Panc1 (cell line): ENCODE results near the gene PRKACB. TPM values are rescaled to one million over a fixed set of nuclear protein-coding genes. Genes with fewer than 3 reads are reported as not detected.

Experiments used
- ATAC-seq: fragments of 200-7000 bp; cut with Tn5 transposase; 2 replicates; pipeline ENCODE4 v1.9.1; 2020; ENCODE audit warnings: mild to moderate bottlenecking, moderate library complexity
- BruUV-seq: library from RNA; stranded (reverse); fragments of 400-500 nt; replicated peaks from 2 replicates; lab custom pipeline; 2021; lab: Mats Ljungman, UMichigan
- CTCF ChIA-PET: fragments of 300-600 bp; sonication (Branson Sonifier 250); formaldehyde crosslinking; loops from one replicate; lab custom pipeline; 2022; ENCODE audit warnings: antibody characterized with exemption; lab: Charles Lee
- POLR2A ChIA-PET: fragments of 300-600 bp; sonication (Branson Sonifier 250); formaldehyde crosslinking; loops from one replicate; lab custom pipeline; 2022; ENCODE audit warnings: antibody characterized with exemption; lab: Charles Lee
- DNase-seq: peaks from one replicate; pipeline ENCODE4 v3.0.0-alpha.2; 2010; ENCODE audit warnings: low read depth, low spot score
- H3K27ac ChIP-seq: 2 replicates; pipeline ENCODE4 v1.5.1; 2011; ENCODE audit warnings: mild to moderate bottlenecking, low read length, inconsistent platforms
- H3K27me3 ChIP-seq: fragments of 200-500 bp; sonication (Bioruptor generic); 2 replicates; pipeline ENCODE4 v1.6.0; 2014; ENCODE audit warnings: low read length, inconsistent platforms; ENCODE audit not compliant: control insufficient read depth, insufficient read depth
- H3K36me3 ChIP-seq: fragments of 200-500 bp; sonication (Bioruptor generic); 2 replicates; pipeline ENCODE4 v1.5.1; 2014; ENCODE audit warnings: inconsistent platforms, mild to moderate bottlenecking, low read length, moderate library complexity; ENCODE audit not compliant: control insufficient read depth, insufficient read depth
- H3K4me1 ChIP-seq: 2 replicates; pipeline ENCODE4 v1.5.1; 2011; ENCODE audit warnings: inconsistent platforms, mild to moderate bottlenecking, low read length, moderate library complexity; ENCODE audit not compliant: control insufficient read depth, insufficient read depth
- H3K4me3 ChIP-seq, 2 experiments: 2 replicates each; pipeline ENCODE4 v1.5.1; 2011 to 2012; ENCODE audit warnings: low read depth in 2 of 2, low read length in 2 of 2, mild to moderate bottlenecking in 2 of 2, inconsistent platforms in 1 of 2, moderate library complexity in 1 of 2
- H3K9me3 ChIP-seq: fragments of 200-500 bp; sonication (Bioruptor generic); 2 replicates; pipeline ENCODE4 v1.5.1; 2014; ENCODE audit warnings: low read depth, mild to moderate bottlenecking, inconsistent platforms, low read length, moderate library complexity; ENCODE audit not compliant: control insufficient read depth, insufficient read depth
- POLR2AphosphoS5 ChIP-seq: IDR thresholded peaks from 2 replicates; pipeline ENCODE4 v1.6.1; 2012; ENCODE audit warnings: mild to moderate bottlenecking, low read depth, low read length, moderate library complexity
- SIN3A ChIP-seq: IDR thresholded peaks from 2 replicates; pipeline ENCODE4 v1.6.1; 2012; ENCODE audit warnings: low read depth, mild to moderate bottlenecking, low read length, moderate library complexity, borderline replicate concordance; ENCODE audit not compliant: insufficient read depth
- TCF7L2 ChIP-seq: IDR thresholded peaks from 2 replicates; pipeline ENCODE4 v1.6.1; 2011; ENCODE audit warnings: mild to moderate bottlenecking, low read depth, low read length, inconsistent platforms
- in situ Hi-C: cut with HindIII; loops from 2 replicates; pipeline ENCODE4 v1.10.0; 2016; ENCODE audit warnings: low sequenced_read_pairs, low pct_unique_long_range_greater_than_20kb
- intact Hi-C: fragments of 100-400 bp; cut with micrococcal nuclease; formaldehyde crosslinking; loops from one replicate; pipeline ENCODE4 v1.10.0; 2022; ENCODE audit not compliant: unreplicated experiment
- total RNA-seq: library from RNA; stranded (reverse); gene quantifications from one replicate; pipeline ENCODE4 v1.2.1, GENCODE V29; 2021; ENCODE audit not compliant: unreplicated experiment
- TF ChIP-seq, protein P1 (sequence below): fragments of 450-650 bp; IDR thresholded peaks from 2 replicates; pipeline ENCODE4 v1.5.1; 2017; ENCODE audit warnings: mild to moderate bottlenecking
- TF ChIP-seq, protein P2 (sequence below), 2 experiments: IDR thresholded peaks; 2 replicates each; pipeline ENCODE4 v1.6.1; 2011 to 2012; ENCODE audit warnings: low read depth in 2 of 2, control low read depth in 1 of 2, low read length in 1 of 2, mild to moderate bottlenecking in 1 of 2, moderate library complexity in 1 of 2; ENCODE audit not compliant: insufficient read depth in 1 of 2

The PRKACB gene
- total RNA-seq, 1 experiment from 2014 or later: 54.9 TPM

DNA sequence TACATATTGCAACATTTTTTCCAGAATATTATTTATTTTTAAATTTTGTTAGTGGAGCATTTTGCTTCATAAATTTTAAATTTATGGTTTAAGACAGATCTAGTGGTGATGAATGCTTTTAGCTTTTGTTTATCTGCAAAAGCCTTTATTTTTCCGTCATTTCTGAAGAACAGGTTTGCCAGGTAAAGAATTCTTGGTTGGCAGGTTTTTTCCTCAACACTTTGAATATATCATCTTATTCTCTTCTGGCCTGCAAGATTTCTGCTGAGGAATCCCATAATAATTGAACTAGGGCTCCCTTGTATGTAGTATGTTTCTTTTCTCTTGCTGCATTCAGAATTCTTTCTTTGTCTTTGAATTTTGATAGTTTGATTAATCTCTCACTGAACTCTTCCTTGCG is 106.6 kb downstream of the PRKACB start:
- H3K36me3 ChIP-seq: no peaks in the 10 kb centered on the region
- ChIA-PET CTCF (no interaction called here), POLR2A (no interaction called here)
- in situ Hi-C loops: no loop called here
- peaks cover 22% of the 10 kb centered on the region for H3K9me3 ChIP-seq
- no peak overlapping the region for H3K4me3 ChIP-seq
- TF ChIP-seq, protein P1, sequence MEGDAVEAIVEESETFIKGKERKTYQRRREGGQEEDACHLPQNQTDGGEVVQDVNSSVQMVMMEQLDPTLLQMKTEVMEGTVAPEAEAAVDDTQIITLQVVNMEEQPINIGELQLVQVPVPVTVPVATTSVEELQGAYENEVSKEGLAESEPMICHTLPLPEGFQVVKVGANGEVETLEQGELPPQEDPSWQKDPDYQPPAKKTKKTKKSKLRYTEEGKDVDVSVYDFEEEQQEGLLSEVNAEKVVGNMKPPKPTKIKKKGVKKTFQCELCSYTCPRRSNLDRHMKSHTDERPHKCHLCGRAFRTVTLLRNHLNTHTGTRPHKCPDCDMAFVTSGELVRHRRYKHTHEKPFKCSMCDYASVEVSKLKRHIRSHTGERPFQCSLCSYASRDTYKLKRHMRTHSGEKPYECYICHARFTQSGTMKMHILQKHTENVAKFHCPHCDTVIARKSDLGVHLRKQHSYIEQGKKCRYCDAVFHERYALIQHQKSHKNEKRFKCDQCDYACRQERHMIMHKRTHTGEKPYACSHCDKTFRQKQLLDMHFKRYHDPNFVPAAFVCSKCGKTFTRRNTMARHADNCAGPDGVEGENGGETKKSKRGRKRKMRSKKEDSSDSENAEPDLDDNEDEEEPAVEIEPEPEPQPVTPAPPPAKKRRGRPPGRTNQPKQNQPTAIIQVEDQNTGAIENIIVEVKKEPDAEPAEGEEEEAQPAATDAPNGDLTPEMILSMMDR: no peak
- TF ChIP-seq TCF7L2: no peak
- no peak for TF ChIP-seq POLR2AphosphoS5
- TF ChIP-seq, protein P2, sequence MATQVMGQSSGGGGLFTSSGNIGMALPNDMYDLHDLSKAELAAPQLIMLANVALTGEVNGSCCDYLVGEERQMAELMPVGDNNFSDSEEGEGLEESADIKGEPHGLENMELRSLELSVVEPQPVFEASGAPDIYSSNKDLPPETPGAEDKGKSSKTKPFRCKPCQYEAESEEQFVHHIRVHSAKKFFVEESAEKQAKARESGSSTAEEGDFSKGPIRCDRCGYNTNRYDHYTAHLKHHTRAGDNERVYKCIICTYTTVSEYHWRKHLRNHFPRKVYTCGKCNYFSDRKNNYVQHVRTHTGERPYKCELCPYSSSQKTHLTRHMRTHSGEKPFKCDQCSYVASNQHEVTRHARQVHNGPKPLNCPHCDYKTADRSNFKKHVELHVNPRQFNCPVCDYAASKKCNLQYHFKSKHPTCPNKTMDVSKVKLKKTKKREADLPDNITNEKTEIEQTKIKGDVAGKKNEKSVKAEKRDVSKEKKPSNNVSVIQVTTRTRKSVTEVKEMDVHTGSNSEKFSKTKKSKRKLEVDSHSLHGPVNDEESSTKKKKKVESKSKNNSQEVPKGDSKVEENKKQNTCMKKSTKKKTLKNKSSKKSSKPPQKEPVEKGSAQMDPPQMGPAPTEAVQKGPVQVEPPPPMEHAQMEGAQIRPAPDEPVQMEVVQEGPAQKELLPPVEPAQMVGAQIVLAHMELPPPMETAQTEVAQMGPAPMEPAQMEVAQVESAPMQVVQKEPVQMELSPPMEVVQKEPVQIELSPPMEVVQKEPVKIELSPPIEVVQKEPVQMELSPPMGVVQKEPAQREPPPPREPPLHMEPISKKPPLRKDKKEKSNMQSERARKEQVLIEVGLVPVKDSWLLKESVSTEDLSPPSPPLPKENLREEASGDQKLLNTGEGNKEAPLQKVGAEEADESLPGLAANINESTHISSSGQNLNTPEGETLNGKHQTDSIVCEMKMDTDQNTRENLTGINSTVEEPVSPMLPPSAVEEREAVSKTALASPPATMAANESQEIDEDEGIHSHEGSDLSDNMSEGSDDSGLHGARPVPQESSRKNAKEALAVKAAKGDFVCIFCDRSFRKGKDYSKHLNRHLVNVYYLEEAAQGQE (IDR thresholded peaks at IDR 0.05; ENCODE audit: insufficient read depth in 1 of 2, low read depth in 2 of 2, low read length in 1 of 2): no peak
- TF ChIP-seq SIN3A: no peak
- DNase-seq (no peak), ATAC-seq (no peak)
- no peaks in the 10 kb centered on the region for H3K27me3 ChIP-seq
- H3K4me1 ChIP-seq: peaks cover 46% of the 10 kb centered on the region
- no peak overlapping the region for H3K27ac ChIP-seq
- no TSS peak for BruUV-seq
- intact Hi-C loops: no loop called here

DNA sequence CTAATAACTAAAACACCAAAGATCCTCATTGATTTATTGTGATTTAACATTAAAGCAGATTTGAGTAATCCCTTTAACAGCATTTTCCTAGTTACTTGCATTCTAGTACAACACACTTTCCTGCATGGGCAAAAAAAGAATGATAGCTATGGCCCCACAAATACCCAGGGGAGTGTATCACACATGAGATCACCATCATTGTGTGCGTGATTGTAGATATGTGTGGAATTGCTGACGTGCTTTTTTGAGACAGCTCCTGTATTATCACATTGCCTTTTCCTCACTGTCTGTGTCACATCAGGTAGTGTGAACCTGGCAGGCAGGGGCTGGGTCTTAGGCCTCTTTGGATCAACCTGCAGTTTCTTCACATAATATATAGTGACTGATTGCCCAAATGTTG is 109.0 kb downstream of the PRKACB start:
- Histone ChIP-seq H3K36me3 (no peaks in the 10 kb centered on the region), H3K4me3 (no peak overlapping the region), H3K4me1 (peaks cover 25% of the 10 kb centered on the region), H3K9me3 (peaks cover 22% of the 10 kb centered on the region), H3K27me3 (no peaks in the 10 kb centered on the region), H3K27ac (peak overlapping the region; percentile 67)
- in situ Hi-C loops (no loop called here), intact Hi-C loops (no loop called here)
- ChIA-PET CTCF (no interaction called here), POLR2A (no interaction called here)
- TF ChIP-seq SIN3A (no peak), POLR2AphosphoS5 (no peak), TCF7L2 (no peak)
- TF ChIP-seq, protein P1: no peak
- TF ChIP-seq, protein P2 (IDR thresholded peaks at IDR 0.05; ENCODE audit: insufficient read depth in 1 of 2, low read depth in 2 of 2, low read length in 1 of 2): no peak
- ATAC-seq (peak; percentile 14; the same call in 1 of the 2 replicates), DNase-seq (no peak)
- no TSS peak for BruUV-seq
